GM23248 (cell line): ENCODE measurements around the gene DRD2.

Experiments
- EZH2 ChIP-seq: fragments of 200-600 bp; sonication (generic); IDR thresholded peaks from 2 replicates; pipeline ENCODE4 v1.6.1; 2018; ENCODE audit warnings: antibody characterized with exemption, mild to moderate bottlenecking; ENCODE audit not compliant: insufficient read depth, poor library complexity, severe bottlenecking
- EZH2phosphoT487 ChIP-seq: fragments of 200-600 bp; sonication (generic); IDR thresholded peaks from 2 replicates; pipeline ENCODE4 v1.6.1; 2018; ENCODE audit warnings: antibody characterized with exemption, moderate library complexity, mild to moderate bottlenecking, low read depth; ENCODE audit not compliant: insufficient read depth

DNA sequence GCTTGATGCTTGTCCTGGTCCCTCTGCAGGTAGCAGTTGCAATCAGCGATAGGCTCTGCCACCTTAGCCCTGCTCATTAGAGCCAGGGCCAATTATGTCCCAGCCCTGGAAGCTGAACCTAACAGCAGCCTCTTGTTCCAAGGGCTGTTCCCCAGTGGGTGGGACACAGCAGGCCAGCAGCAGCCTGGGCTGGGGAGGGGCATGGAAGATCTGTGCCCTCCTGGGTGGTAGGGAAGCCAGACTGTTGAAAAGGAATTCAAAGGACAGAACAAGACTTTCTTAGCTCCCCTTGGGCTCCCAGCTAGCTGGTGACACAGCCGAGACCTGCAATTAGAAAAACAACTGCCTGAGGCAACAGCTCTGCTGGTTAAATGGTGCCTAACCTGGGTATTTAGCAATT, 17.4 kb downstream of the DRD2 start:
- TF ChIP-seq EZH2: no peak
- no peak for TF ChIP-seq EZH2phosphoT487
